CD4-positive, alpha-beta T cell treated with Interleukin-17A for 1 hour (primary cell): ENCODE results near the gene GFER.
"Not testable (repeated sequence)": the region's sequence is repeated elsewhere in the genome, so short reads cannot be mapped to it uniquely, and the experiment has no call there.

Experiments used
- DNase-seq: peaks from one replicate; pipeline ENCODE4 v3.0.0-alpha.2; 2020

Gene GFER

GRCh38 chr16:1958143-1958491, 25.9 kb upstream of the GFER start:
- not testable (repeated sequence) for DNase-seq

- DNase-seq = no peak
Observed at GRCh38 chr16:1958715-1959268, 25.2 kb upstream of the GFER start.

- DNase-seq = peak; percentile 90
Observed at GRCh38 chr16:1959269-1960039, 24.5 kb upstream of the GFER start, which contains the start of gene NDUFB10. Gene NDUFB10, plus strand, starts transcription at chr16:1959538. Its CDS starts 87 bp downstream, at chr16:1959625.

GRCh38 chr16:1960665-1961630, 23.0 kb upstream of the GFER start:
- peak; percentile 49 for DNase-seq

- DNase-seq = no peak
Observed at GRCh38 chr16:1961651-1962067, 22.3 kb upstream of the GFER start.

- not testable (repeated sequence) for DNase-seq
Observed at GRCh38 chr16:1962161-1963153, 21.5 kb upstream of the GFER start.

GRCh38 chr16:1963806-1964505, 20.0 kb upstream of the GFER start:
- peak; percentile 57 for DNase-seq

GRCh38 chr16:1964506-1965395, 19.2 kb upstream of the GFER start, which contains the start of gene RPS2:
Gene RPS2, minus strand, starts transcription at chr16:1964826. Its CDS starts 201 bp downstream, at chr16:1964625.
- peak; percentile 99 for DNase-seq

GRCh38 chr16:1965396-1966001, 18.5 kb upstream of the GFER start:
- no peak for DNase-seq

- DNase-seq = no peak
Observed at GRCh38 chr16:1966460-1966859, 17.5 kb upstream of the GFER start, which contains the start of gene RNF151. Gene RNF151, plus strand, starts transcription at chr16:1966856. Its CDS starts 26 bp downstream, at chr16:1966882.

- no peak for DNase-seq
Observed at GRCh38 chr16:1968146-1968953, 15.6 kb upstream of the GFER start.

- DNase-seq = peak; percentile 97
Observed at GRCh38 chr16:1971796-1972489, 12.1 kb upstream of the GFER start, which contains the start of gene TBL3. Gene TBL3, plus strand, starts transcription at chr16:1972053. Its CDS starts 112 bp downstream, at chr16:1972165.

- DNase-seq = no peak
Observed at GRCh38 chr16:1972490-1972877, 11.5 kb upstream of the GFER start.

GRCh38 chr16:1973461-1974156, 10.4 kb upstream of the GFER start:
- DNase-seq = no peak

- no peak for DNase-seq
Observed at GRCh38 chr16:1974157-1975070, 9.6 kb upstream of the GFER start.
